Mucosa of descending colon (tissue), 3 donors: ENCODE results near the gene PXMP2. TPM values are rescaled to one million over a fixed set of nuclear protein-coding genes. Genes with fewer than 3 reads are reported as not detected.

Source experiments
- ATAC-seq: fragments of 200-7000 bp; cut with Tn5 transposase; one replicate; pipeline ENCODE4 v1.9.1; 2020; ENCODE audit warnings: mild to moderate bottlenecking, moderate library complexity
- DNase-seq, 3 donors: peaks; one replicate each; pipeline ENCODE4 v3.0.0-alpha.2; 2020
- H3K36me3 ChIP-seq: fragments of 200-600 bp; one replicate; pipeline ENCODE4 v1.8.0; 2021; ENCODE audit warnings: low read depth, mild to moderate bottlenecking
- H3K4me1 ChIP-seq: fragments of 200-600 bp; one replicate; pipeline ENCODE4 v1.8.0; 2021; ENCODE audit warnings: low read depth, mild to moderate bottlenecking
- H3K4me3 ChIP-seq: fragments of 200-600 bp; one replicate; pipeline ENCODE4 v1.8.0; 2021; ENCODE audit warnings: mild to moderate bottlenecking
- H3K9me3 ChIP-seq: fragments of 200-600 bp; one replicate; pipeline ENCODE4 v1.8.0; 2021; ENCODE audit warnings: mild to moderate bottlenecking
- intact Hi-C, 2 donors: fragments of 100-400 bp; cut with DNase I in 1 of 2; cut with micrococcal nuclease in 1 of 2; formaldehyde crosslinking; loops; one replicate each; pipeline versions ENCODE4 v1.11.0 to v1.11.1; 2022; cut with DNase I, micrococcal nuclease
- total RNA-seq, 3 donors: library from RNA; stranded (reverse); fragmentation: NEBNext Ultra II Directional in 2 of 3; extraction: Animal tissue kit (Norgen Biotek cat#: 25700) in 2 of 3; gene quantifications; one replicate each; pipeline versions ENCODE4 v1.2.1 to v1.2.4, GENCODE V29; 2021 to 2023
- TF ChIP-seq, protein P1 (sequence below): fragments of 200-600 bp; IDR thresholded peaks from one replicate; pipeline ENCODE4 v1.8.0; 2022; ENCODE audit warnings: antibody characterized with exemption, mild to moderate bottlenecking
- donor health status: DM: no; HTN: no; CAD: no; lungs with moderate emphysema.
- donor health status: DM: no; HTN: no; CAD: no.
- donor health status: DM: no; HTN: yes; CAD: no.

PXMP2 gene
- total RNA-seq, 3 donors from 2014 or later: 52.1 to 141 (median 66.3) TPM

DNA sequence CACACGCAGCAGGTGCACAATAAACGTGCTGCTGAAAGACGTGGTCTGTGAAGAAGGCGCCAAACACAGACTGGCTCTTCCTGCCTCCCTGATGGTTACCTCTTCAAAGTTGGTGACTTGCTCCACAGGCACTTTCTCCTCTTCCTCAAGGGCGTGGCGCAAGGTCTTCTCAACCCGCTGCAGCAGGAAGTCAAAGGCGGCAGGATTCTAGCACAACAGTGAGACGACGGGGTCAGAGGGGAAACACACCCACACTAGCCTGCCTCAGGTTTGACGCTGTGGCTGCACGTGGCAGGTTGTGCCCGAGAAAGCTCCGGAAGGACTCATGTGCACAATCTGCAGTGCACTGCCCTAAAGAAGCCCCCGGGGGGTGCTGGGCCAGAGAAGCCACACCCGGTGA lies 15.3 kb upstream of the PXMP2 start:
- no peaks in the 10 kb centered on the region for H3K36me3 ChIP-seq
- DNase-seq: no peak

DNA sequence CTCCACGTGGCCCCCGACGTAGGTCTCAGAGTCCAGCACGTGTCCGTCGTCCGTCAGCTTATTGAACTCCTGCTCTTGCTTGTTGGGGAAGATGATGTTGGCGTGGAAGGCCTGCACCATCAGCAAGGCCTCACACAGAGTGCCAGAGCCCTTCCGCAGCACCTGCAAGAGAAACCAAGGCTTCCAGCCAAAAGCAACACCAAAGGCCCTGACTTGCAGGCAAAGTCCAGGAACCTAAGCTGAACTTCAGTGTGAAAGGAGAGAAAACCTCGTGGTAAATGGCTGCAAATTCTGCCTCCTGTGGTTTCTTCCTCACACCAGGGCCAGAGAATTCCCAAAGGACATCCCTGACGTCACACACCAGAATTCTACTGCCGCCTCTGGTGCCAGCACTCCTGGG lies 14.7 kb upstream of the PXMP2 start:
- TF ChIP-seq, protein P1, sequence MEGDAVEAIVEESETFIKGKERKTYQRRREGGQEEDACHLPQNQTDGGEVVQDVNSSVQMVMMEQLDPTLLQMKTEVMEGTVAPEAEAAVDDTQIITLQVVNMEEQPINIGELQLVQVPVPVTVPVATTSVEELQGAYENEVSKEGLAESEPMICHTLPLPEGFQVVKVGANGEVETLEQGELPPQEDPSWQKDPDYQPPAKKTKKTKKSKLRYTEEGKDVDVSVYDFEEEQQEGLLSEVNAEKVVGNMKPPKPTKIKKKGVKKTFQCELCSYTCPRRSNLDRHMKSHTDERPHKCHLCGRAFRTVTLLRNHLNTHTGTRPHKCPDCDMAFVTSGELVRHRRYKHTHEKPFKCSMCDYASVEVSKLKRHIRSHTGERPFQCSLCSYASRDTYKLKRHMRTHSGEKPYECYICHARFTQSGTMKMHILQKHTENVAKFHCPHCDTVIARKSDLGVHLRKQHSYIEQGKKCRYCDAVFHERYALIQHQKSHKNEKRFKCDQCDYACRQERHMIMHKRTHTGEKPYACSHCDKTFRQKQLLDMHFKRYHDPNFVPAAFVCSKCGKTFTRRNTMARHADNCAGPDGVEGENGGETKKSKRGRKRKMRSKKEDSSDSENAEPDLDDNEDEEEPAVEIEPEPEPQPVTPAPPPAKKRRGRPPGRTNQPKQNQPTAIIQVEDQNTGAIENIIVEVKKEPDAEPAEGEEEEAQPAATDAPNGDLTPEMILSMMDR: no peak
- Histone ChIP-seq H3K4me3 (no peak overlapping the region), H3K9me3 (no peaks in the 10 kb centered on the region), H3K36me3 (no peaks in the 10 kb centered on the region), H3K4me1 (no peaks in the 10 kb centered on the region)
- ATAC-seq (no peak), DNase-seq (no peak)
- intact Hi-C loops: no loop called here

More for the DNA sequence above, 15.3 kb upstream of the PXMP2 start:
- Histone ChIP-seq H3K9me3 (no peaks in the 10 kb centered on the region), H3K4me3 (no peak overlapping the region), H3K4me1 (no peaks in the 10 kb centered on the region)
- intact Hi-C loops: no loop called here
- TF ChIP-seq, protein P1: no peak
- ATAC-seq: no peak

DNA sequence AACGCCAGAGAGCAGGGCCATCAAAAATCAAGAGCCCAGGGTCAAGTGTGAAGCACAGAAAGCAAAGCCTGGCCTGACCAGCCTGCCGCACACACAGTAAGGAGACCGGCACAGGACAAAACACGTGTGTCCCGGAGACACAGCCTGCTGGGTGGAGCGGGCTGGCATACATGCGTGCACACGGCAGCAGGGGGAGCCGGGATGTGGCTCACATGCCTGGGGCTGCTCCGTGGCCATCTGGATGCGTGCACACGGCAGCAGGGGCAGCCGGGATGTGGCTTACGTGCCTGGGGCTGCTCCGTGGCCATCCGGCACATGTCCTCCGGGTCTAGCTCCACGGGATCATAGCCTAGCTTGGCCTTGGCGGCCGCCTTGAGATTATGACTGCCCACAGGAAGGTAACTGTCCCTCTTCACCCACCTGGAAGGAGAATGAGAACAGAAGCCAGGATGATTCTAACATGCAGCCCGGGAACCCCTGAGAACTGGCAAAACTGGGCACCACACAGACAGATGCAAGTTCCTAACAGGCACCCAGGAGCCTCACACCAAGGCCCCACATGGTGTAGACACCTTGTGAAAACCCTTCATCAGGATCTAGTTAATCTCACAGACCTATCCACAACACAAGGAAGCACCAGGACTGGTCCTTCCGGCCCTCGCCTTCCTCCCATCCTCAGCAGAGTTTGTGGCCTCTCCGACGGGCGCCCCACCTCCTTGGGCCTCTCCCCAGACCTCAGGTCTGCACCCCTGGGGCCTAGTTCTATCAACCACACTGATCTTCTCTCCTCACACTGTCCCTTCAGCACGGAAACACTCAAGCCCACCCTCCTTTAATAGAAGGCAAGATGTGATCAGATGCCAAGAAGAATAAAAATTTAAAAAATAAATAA lies 13.9 kb upstream of the PXMP2 start:
- Histone ChIP-seq H3K4me3 (no peak overlapping the region), H3K4me1 (no peaks in the 10 kb centered on the region), H3K9me3 (no peaks in the 10 kb centered on the region), H3K36me3 (no peaks in the 10 kb centered on the region)
- intact Hi-C loops: no loop called here
- DNase-seq (no peak), ATAC-seq (no peak)
- TF ChIP-seq, protein P1: no peak

DNA sequence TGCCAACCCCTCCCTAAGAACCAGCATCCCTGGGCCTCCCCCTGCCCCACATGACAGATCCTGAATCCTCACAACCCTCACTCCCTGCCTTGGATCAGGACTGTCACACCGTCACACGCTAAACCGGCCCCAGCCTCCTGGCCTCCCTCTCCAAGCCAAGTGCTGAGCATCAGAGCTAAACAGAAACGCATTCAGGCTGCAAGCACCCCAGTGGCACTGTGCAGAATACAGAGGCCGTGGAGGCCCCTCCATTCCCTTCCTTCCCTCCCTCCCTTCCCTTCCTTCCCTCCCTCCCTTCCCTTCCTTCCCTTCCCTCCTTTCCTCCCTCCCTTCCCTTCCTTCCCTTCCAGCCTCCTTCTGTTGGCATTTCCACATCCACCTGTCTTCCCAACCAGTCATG lies 12.8 kb upstream of the PXMP2 start:
- intact Hi-C loops: no loop called here
- H3K36me3 ChIP-seq: no peaks in the 10 kb centered on the region
- DNase-seq (no peak), ATAC-seq (no peak)
- no peak overlapping the region for H3K4me3 ChIP-seq
- no peaks in the 10 kb centered on the region for H3K9me3 ChIP-seq
- no peaks in the 10 kb centered on the region for H3K4me1 ChIP-seq
- TF ChIP-seq, protein P1: no peak

DNA sequence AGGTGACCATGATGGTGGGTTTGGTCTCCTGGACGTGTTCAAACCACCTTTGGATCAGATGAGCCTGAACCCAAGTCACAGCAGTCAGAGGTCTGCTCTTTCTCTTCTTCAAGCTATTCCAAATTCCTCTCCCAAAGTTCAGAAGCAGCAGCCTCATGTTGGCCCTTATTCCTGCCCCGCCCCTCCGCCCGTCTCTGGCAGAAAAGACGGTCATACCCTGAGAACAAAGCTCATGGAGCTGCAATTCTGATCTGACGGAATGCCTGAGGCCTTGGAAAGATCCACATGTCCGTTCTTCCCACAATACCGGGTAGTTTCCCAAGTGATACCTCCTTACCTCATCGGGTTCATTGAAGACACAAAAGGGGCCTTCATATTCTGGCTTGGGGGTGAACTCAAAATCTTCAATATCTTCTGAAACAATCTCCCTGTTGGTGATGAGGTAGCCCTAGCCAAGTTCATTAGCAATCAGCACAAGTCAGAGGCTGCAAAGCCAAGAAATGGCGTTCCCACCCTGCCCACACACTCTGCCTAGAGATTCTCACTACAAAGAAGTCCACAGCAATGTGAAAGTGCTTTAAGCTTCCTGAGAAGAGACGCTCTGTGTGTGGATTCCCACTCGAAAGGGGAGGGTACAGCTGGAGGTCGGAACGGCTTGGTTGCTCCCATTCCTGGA lies 11.5 kb upstream of the PXMP2 start:
- ATAC-seq (no peak), DNase-seq (peak in 1 of 3 donors; percentile 71)
- TF ChIP-seq, protein P1: no peak
- intact Hi-C loops: no loop called here
- H3K4me3 ChIP-seq: no peak overlapping the region
- no peaks in the 10 kb centered on the region for H3K36me3 ChIP-seq
- H3K4me1 ChIP-seq: no peaks in the 10 kb centered on the region
- H3K9me3 ChIP-seq: no peaks in the 10 kb centered on the region
